Measurements from ENCODE around the gene BHLHA15. TPM values are rescaled to one million over a fixed set of nuclear protein-coding genes. Genes with fewer than 3 reads are reported as not detected.

BHLHA15 gene
- total RNA-seq, 1 donor from 2014 or later = 0.35 TPM

GRCh38 chr7:98224701-98225181 is 13.5 kb downstream of the BHLHA15 start:
- H3K4me3 Mint-ChIP-seq = no peak overlapping the region
- no peak for DNase-seq
- ATAC-seq (ENCODE audit: low read depth) = no peak
- H3K4me1 Mint-ChIP-seq = peaks cover 6% of the 10 kb centered on the region
- H3K9me3 Mint-ChIP-seq = no peaks in the 10 kb centered on the region
- peaks cover 34% of the 10 kb centered on the region for H3K36me3 Mint-ChIP-seq (ENCODE audit: low read depth)
- no peak overlapping the region for H3K27ac Mint-ChIP-seq
- ChIA-PET CTCF (no interaction called here), POLR2A (interaction anchor here (0.7 kb wide), 1 partner anchor 25 kb away, joined by 10 read pairs; no protein-coding TSS in a partner anchor)
- intact Hi-C loops (cut with micrococcal nuclease) = no loop called here
- H3K27me3 Mint-ChIP-seq = no peaks in the 10 kb centered on the region
- no peak for TF ChIP-seq CTCF (IDR thresholded peaks at IDR 0.05)

- Mint-ChIP-seq H3K36me3 (ENCODE audit: low read depth) (peaks cover 38% of the 10 kb centered on the region), H3K27ac (no peak overlapping the region), H3K4me1 (peaks cover 3% of the 10 kb centered on the region), H3K4me3 (no peak overlapping the region), H3K9me3 (no peaks in the 10 kb centered on the region), H3K27me3 (no peaks in the 10 kb centered on the region)
- TF ChIP-seq CTCF (IDR thresholded peaks at IDR 0.05) = no peak
- DNase-seq = no peak
- intact Hi-C loops (cut with micrococcal nuclease) = no loop called here
- ATAC-seq (ENCODE audit: low read depth) = no peak
- POLR2A ChIA-PET = no interaction called here
- CTCF ChIA-PET = no interaction called here
These were observed 14.8 kb downstream of the BHLHA15 start for GRCh38 chr7:98225913-98226614.

GRCh38 chr7:98227939-98228338 is 16.7 kb downstream of the BHLHA15 start:
- peaks cover 3% of the 10 kb centered on the region for H3K4me1 Mint-ChIP-seq
- H3K36me3 Mint-ChIP-seq (ENCODE audit: low read depth) = peaks cover 38% of the 10 kb centered on the region
- H3K27ac Mint-ChIP-seq = no peak overlapping the region
- DNase-seq (no peak), ATAC-seq (ENCODE audit: low read depth) (no peak)
- POLR2A ChIA-PET = interaction anchor here (0.9 kb wide), 1 partner anchor 8 kb away, joined by 3 read pairs; no protein-coding TSS in a partner anchor
- intact Hi-C loops (cut with micrococcal nuclease) = no loop called here
- no peaks in the 10 kb centered on the region for H3K9me3 Mint-ChIP-seq
- no peak for TF ChIP-seq CTCF (IDR thresholded peaks at IDR 0.05)
- CTCF ChIA-PET = no interaction called here
- no peaks in the 10 kb centered on the region for H3K27me3 Mint-ChIP-seq
- H3K4me3 Mint-ChIP-seq = no peak overlapping the region

GRCh38 chr7:98228801-98229200 is 17.6 kb downstream of the BHLHA15 start:
- no peak for ATAC-seq (ENCODE audit: low read depth)

More at GRCh38 chr7:98228801-98229200, 17.6 kb downstream of the BHLHA15 start:
- ChIA-PET POLR2A (interaction anchor here (0.6 kb wide), 1 partner anchor 18 kb away, joined by 5 read pairs; the partner anchor contains the start of gene BHLHA15), CTCF (no interaction called here)
- TF ChIP-seq CTCF (IDR thresholded peaks at IDR 0.05) = no peak
- intact Hi-C loops (cut with micrococcal nuclease) = no loop called here
- Mint-ChIP-seq H3K4me3 (no peak overlapping the region), H3K36me3 (ENCODE audit: low read depth) (peaks cover 38% of the 10 kb centered on the region), H3K27me3 (no peaks in the 10 kb centered on the region), H3K4me1 (no peaks in the 10 kb centered on the region), H3K9me3 (no peaks in the 10 kb centered on the region), H3K27ac (no peak overlapping the region)
- no peak for DNase-seq
